ENCODE measurements around the gene WSB1.
A peak's percentile ranks its signal among the peaks of the same experiment; 100 is the strongest.

The WSB1 gene

DNA sequence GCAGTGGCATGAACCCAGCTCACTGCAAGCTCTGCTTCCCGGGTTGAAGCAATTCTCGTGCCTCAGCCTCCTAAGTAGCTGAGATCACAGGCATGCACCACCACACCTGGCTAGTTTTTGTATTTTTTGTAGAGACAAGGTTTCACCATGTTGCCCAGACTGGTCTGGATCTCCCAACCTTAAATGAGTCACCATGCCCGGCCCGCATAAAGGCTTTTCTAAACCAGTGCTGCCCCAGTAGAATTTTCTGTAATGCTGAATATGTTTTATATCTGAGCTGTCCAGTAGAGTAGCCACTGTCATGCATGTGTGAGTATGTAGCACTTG, 36.9 kb upstream of the WSB1 start:
- H3K4me1 ChIP-seq (ENCODE audit: control insufficient read depth, insufficient read depth, low read length) = no peaks in the 10 kb centered on the region
- no peaks in the 10 kb centered on the region for H3K9me3 ChIP-seq (ENCODE audit: control insufficient read depth, low read length)
- no peaks in the 10 kb centered on the region for H3K27me3 ChIP-seq (ENCODE audit: control insufficient read depth, insufficient read depth, low read length, poor library complexity, severe bottlenecking)
- H3K27ac ChIP-seq (ENCODE audit: insufficient read depth, low read depth, low read length, poor library complexity, severe bottlenecking) = no peak overlapping the region
- H3K4me3 ChIP-seq (ENCODE audit: insufficient read depth, low read depth, low read length) = no peak overlapping the region
- 88 to 94% methylated on average over 4 of the region's 4 CpGs for WGBS, 2 experiments
- no peaks in the 10 kb centered on the region for H3K36me3 ChIP-seq (ENCODE audit: control insufficient read depth, insufficient read depth, low read length)

GRCh38 chr17:27259356-27259755, 34.6 kb upstream of the WSB1 start:
- Histone ChIP-seq H3K36me3 (ENCODE audit: control insufficient read depth, insufficient read depth, low read length) (no peaks in the 10 kb centered on the region), H3K4me1 (ENCODE audit: control insufficient read depth, insufficient read depth, low read length) (no peaks in the 10 kb centered on the region), H3K4me3 (ENCODE audit: insufficient read depth, low read depth, low read length) (no peak overlapping the region), H3K27me3 (ENCODE audit: control insufficient read depth, insufficient read depth, low read length, poor library complexity, severe bottlenecking) (no peaks in the 10 kb centered on the region), H3K27ac (ENCODE audit: insufficient read depth, low read depth, low read length, poor library complexity, severe bottlenecking) (no peak overlapping the region), H3K9me3 (ENCODE audit: control insufficient read depth, low read length) (no peaks in the 10 kb centered on the region)
- 94 to 97% methylated on average over 4 of the region's 4 CpGs for WGBS, 2 experiments

DNA sequence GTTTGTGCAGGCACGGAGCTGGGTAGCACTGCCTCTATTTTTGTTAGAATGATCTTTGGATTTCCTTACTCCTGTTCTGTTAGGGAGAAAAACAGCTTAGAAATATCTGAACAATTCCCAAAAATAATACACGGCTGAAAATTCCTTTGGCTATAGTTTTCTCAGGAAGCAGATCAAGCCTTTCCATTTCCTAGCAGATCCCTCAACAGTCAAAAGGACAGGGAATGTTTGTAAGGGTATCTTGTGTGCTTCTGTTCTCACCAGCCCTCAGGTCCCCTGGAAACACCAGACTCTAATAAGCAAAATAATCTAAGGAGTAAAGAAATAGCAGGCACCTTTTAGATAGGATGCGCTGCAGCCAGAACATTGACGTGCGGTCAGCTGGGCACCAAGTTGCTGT, 30.5 kb upstream of the WSB1 start:
- 92 to 95% methylated on average over 5 of the region's 5 CpGs for WGBS, 2 experiments
- no peaks in the 10 kb centered on the region for H3K9me3 ChIP-seq (ENCODE audit: control insufficient read depth, low read length)
- no peak overlapping the region for H3K27ac ChIP-seq (ENCODE audit: insufficient read depth, low read depth, low read length, poor library complexity, severe bottlenecking)
- no peaks in the 10 kb centered on the region for H3K27me3 ChIP-seq (ENCODE audit: control insufficient read depth, insufficient read depth, low read length, poor library complexity, severe bottlenecking)
- H3K4me1 ChIP-seq (ENCODE audit: control insufficient read depth, insufficient read depth, low read length) = no peaks in the 10 kb centered on the region
- no peaks in the 10 kb centered on the region for H3K36me3 ChIP-seq (ENCODE audit: control insufficient read depth, insufficient read depth, low read length)
- no peak overlapping the region for H3K4me3 ChIP-seq (ENCODE audit: insufficient read depth, low read depth, low read length)

GRCh38 chr17:27264068-27264812, 29.7 kb upstream of the WSB1 start:
- WGBS, 2 experiments = 92 to 93% methylated on average over 11 of the region's 11 CpGs
- Histone ChIP-seq H3K4me3 (ENCODE audit: insufficient read depth, low read depth, low read length) (no peak overlapping the region), H3K36me3 (ENCODE audit: control insufficient read depth, insufficient read depth, low read length) (no peaks in the 10 kb centered on the region), H3K9me3 (ENCODE audit: control insufficient read depth, low read length) (no peaks in the 10 kb centered on the region), H3K27ac (ENCODE audit: insufficient read depth, low read depth, low read length, poor library complexity, severe bottlenecking) (no peak overlapping the region), H3K4me1 (ENCODE audit: control insufficient read depth, insufficient read depth, low read length) (no peaks in the 10 kb centered on the region), H3K27me3 (ENCODE audit: control insufficient read depth, insufficient read depth, low read length, poor library complexity, severe bottlenecking) (no peaks in the 10 kb centered on the region)

- Histone ChIP-seq H3K9me3 (ENCODE audit: control insufficient read depth, low read length) (no peaks in the 10 kb centered on the region), H3K4me3 (ENCODE audit: insufficient read depth, low read depth, low read length) (no peak overlapping the region), H3K4me1 (ENCODE audit: control insufficient read depth, insufficient read depth, low read length) (no peaks in the 10 kb centered on the region), H3K36me3 (ENCODE audit: control insufficient read depth, insufficient read depth, low read length) (no peaks in the 10 kb centered on the region), H3K27ac (ENCODE audit: insufficient read depth, low read depth, low read length, poor library complexity, severe bottlenecking) (no peak overlapping the region), H3K27me3 (ENCODE audit: control insufficient read depth, insufficient read depth, low read length, poor library complexity, severe bottlenecking) (no peaks in the 10 kb centered on the region)
- WGBS, 2 experiments = 56 to 90% methylated on average over 1 of the region's 1 CpG
These were observed 28.6 kb upstream of the WSB1 start for GRCh38 chr17:27265333-27265732.

GRCh38 chr17:27266228-27266627, 27.7 kb upstream of the WSB1 start:
- Histone ChIP-seq H3K4me3 (ENCODE audit: insufficient read depth, low read depth, low read length) (no peak overlapping the region), H3K27me3 (ENCODE audit: control insufficient read depth, insufficient read depth, low read length, poor library complexity, severe bottlenecking) (no peaks in the 10 kb centered on the region), H3K27ac (ENCODE audit: insufficient read depth, low read depth, low read length, poor library complexity, severe bottlenecking) (no peak overlapping the region), H3K9me3 (ENCODE audit: control insufficient read depth, low read length) (no peaks in the 10 kb centered on the region), H3K36me3 (ENCODE audit: control insufficient read depth, insufficient read depth, low read length) (no peaks in the 10 kb centered on the region), H3K4me1 (ENCODE audit: control insufficient read depth, insufficient read depth, low read length) (no peaks in the 10 kb centered on the region)
- 94 to 96% methylated on average over 1 of the region's 1 CpG for WGBS, 2 experiments

GRCh38 chr17:27268394-27269085, 25.4 kb upstream of the WSB1 start:
- WGBS, 2 experiments = 75 to 81% methylated on average over 6 of the region's 6 CpGs
- Histone ChIP-seq H3K27me3 (ENCODE audit: control insufficient read depth, insufficient read depth, low read length, poor library complexity, severe bottlenecking) (no peaks in the 10 kb centered on the region), H3K4me1 (ENCODE audit: control insufficient read depth, insufficient read depth, low read length) (no peaks in the 10 kb centered on the region), H3K36me3 (ENCODE audit: control insufficient read depth, insufficient read depth, low read length) (no peaks in the 10 kb centered on the region), H3K4me3 (ENCODE audit: insufficient read depth, low read depth, low read length) (no peak overlapping the region), H3K9me3 (ENCODE audit: control insufficient read depth, low read length) (no peaks in the 10 kb centered on the region), H3K27ac (ENCODE audit: insufficient read depth, low read depth, low read length, poor library complexity, severe bottlenecking) (no peak overlapping the region)

DNA sequence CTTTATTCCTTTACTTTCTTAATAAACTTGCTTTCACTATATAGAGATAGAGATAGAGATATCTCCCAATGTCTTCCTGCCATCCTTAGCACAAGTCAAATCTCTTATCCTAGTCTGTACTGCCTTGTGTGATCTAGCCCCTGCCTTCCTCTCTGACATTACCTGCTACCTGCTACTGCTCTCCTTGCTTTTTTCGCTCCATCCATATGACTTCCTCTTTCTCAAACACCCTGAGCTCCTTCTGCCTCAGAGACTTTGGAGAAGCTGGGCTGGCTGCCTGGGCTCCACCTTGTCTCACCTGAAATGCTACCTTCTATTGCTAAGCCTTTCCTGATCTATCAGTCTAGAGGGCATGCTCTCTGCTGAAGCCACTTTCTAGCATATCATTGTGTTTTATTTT, 24.7 kb upstream of the WSB1 start:
- H3K9me3 ChIP-seq (ENCODE audit: control insufficient read depth, low read length) = no peaks in the 10 kb centered on the region
- 94 to 96% methylated on average over 1 of the region's 1 CpG for WGBS, 2 experiments
- H3K27ac ChIP-seq (ENCODE audit: insufficient read depth, low read depth, low read length, poor library complexity, severe bottlenecking) = no peak overlapping the region
- H3K4me1 ChIP-seq (ENCODE audit: control insufficient read depth, insufficient read depth, low read length) = no peaks in the 10 kb centered on the region
- H3K27me3 ChIP-seq (ENCODE audit: control insufficient read depth, insufficient read depth, low read length, poor library complexity, severe bottlenecking) = no peaks in the 10 kb centered on the region
- no peaks in the 10 kb centered on the region for H3K36me3 ChIP-seq (ENCODE audit: control insufficient read depth, insufficient read depth, low read length)
- H3K4me3 ChIP-seq (ENCODE audit: insufficient read depth, low read depth, low read length) = no peak overlapping the region

- no peak overlapping the region for H3K27ac ChIP-seq (ENCODE audit: insufficient read depth, low read depth, low read length, poor library complexity, severe bottlenecking)
- no peak overlapping the region for H3K4me3 ChIP-seq (ENCODE audit: insufficient read depth, low read depth, low read length)
- H3K27me3 ChIP-seq (ENCODE audit: control insufficient read depth, insufficient read depth, low read length, poor library complexity, severe bottlenecking) = no peaks in the 10 kb centered on the region
- no peaks in the 10 kb centered on the region for H3K9me3 ChIP-seq (ENCODE audit: control insufficient read depth, low read length)
- H3K36me3 ChIP-seq (ENCODE audit: control insufficient read depth, insufficient read depth, low read length) = no peaks in the 10 kb centered on the region
- no peaks in the 10 kb centered on the region for H3K4me1 ChIP-seq (ENCODE audit: control insufficient read depth, insufficient read depth, low read length)
- 85% methylated on average over 7 of the region's 7 CpGs for whole genome bisulfite sequencing, 2 experiments
These were observed 23.9 kb upstream of the WSB1 start for GRCh38 chr17:27269974-27270373.

DNA sequence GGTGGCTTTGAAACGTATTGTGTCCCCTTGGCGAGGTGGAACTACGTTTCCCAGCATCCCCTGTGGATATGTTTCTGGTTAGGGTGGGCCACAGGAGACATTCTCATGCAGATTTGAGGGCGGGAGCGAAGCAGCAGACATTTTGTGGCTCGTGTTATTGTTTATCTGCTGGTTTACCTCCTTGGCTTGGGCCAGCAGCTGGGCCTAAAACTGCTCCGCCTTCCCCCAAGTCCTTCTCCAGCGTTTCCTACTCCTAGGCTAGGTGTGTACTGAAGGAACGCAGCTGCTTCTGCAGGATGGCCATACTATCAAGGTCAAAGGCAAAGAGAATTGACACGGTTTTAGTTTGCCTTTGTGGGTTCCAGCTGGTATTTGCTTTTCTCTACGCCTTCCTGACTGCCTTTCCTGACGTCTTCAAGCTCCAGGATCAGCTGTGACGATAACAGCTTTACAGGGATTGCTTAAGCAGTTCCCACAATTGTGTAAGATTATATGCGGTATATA, 17.2 kb upstream of the WSB1 start:
- WGBS, 2 experiments = 24 to 31% methylated on average over 13 to 14 of the region's 14 CpGs
- no peaks in the 10 kb centered on the region for H3K9me3 ChIP-seq (ENCODE audit: control insufficient read depth, low read length)
- H3K4me3 ChIP-seq (ENCODE audit: insufficient read depth, low read depth, low read length) = no peak overlapping the region
- peaks cover 4% of the 10 kb centered on the region for H3K4me1 ChIP-seq (ENCODE audit: control insufficient read depth, insufficient read depth, low read length)
- H3K36me3 ChIP-seq (ENCODE audit: control insufficient read depth, insufficient read depth, low read length) = no peaks in the 10 kb centered on the region
- peak overlapping the region; percentile 16 for H3K27ac ChIP-seq (ENCODE audit: insufficient read depth, low read depth, low read length, poor library complexity, severe bottlenecking)
- H3K27me3 ChIP-seq (ENCODE audit: control insufficient read depth, insufficient read depth, low read length, poor library complexity, severe bottlenecking) = no peaks in the 10 kb centered on the region

Measured in ectodermal cell (in vitro differentiated cells).